Activated CD4-positive, CD25-positive, alpha-beta regulatory T cell (primary cell): Measurements from ENCODE around the gene EPX.

Experiments used
- DNase-seq, 4 experiments: peaks; one replicate each; lab custom pipeline; 2025; lab: John Stamatoyannopoulos, UW

Gene EPX

DNA sequence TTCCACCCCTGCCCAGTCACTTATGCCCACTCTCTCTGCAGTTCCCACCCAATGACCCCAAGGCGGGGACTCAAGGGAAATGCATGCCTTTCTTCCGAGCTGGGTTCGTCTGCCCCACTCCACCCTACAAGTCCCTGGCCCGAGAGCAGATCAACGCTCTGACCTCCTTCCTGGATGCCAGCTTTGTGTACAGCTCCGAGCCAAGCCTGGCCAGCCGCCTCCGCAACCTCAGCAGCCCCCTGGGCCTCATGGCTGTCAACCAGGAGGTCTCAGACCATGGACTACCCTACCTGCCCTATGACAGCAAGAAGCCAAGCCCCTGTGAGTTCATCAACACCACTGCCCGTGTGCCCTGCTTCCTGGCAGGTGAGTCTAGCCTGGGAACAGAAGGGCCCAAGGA, 59.6 kb downstream of the EPX start:
- DNase-seq = no peak

DNA sequence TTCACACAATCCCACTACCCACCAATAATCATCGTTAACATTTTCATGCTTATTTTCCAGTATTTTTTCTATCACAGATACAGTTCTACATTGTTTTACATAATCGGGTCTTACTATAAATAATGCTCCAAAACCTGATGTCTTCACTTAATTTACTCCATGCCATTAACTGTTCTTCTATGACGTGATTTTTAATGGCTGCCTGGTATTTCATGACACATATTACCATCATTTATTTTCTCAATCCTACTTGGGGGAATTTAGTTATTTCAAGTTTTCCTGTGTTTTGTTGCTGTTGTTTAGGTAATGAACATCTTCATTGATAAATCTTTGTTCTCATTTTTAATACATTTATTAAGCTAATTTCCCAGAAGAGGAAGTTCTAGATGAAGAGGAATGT, 60.6 kb downstream of the EPX start:
- no peak for DNase-seq
